Small intestine (tissue), 7 donors: ENCODE results near the gene TLCD3A. TPM values are rescaled to one million over a fixed set of nuclear protein-coding genes. Genes with fewer than 3 reads are reported as not detected.
A peak's percentile ranks its signal among the peaks of the same experiment; 100 is the strongest.
"Not testable (repeated sequence)": the region's sequence is repeated elsewhere in the genome, so short reads cannot be mapped to it uniquely, and the experiment has no call there.

Experiments used
- DNase-seq, 2 donors: peaks; one replicate each; pipeline versions ENCODE4 v3.0.0 to v3.0.0-alpha.2; 2013
- FAIRE-seq: peaks from 2 replicates; lab custom pipeline; 2012; peaks lifted over from hg19 to GRCh38; lab: Jason Lieb, UNC
- H3K27ac ChIP-seq, 3 donors: one replicate each; pipeline ENCODE4 v1.5.1; 2013; ENCODE audit warnings: low read length in 2 of 3, mild to moderate bottlenecking in 2 of 3, control low read depth in 1 of 3, inconsistent platforms in 1 of 3, low read depth in 1 of 3, moderate library complexity in 1 of 3
- H3K27me3 ChIP-seq, 3 donors: one replicate each; pipeline ENCODE4 v1.6.1; 2013; ENCODE audit warnings: low read length in 3 of 3, inconsistent platforms in 1 of 3; ENCODE audit not compliant: control insufficient read depth in 3 of 3, insufficient read depth in 3 of 3
- H3K36me3 ChIP-seq, 3 donors: one replicate each; pipeline ENCODE4 v1.6.1; 2013; ENCODE audit warnings: low read length in 3 of 3, inconsistent platforms in 1 of 3, low read depth in 1 of 3, mild to moderate bottlenecking in 1 of 3, moderate library complexity in 1 of 3; ENCODE audit not compliant: control insufficient read depth in 3 of 3, insufficient read depth in 2 of 3
- H3K4me1 ChIP-seq, 3 donors: one replicate each; pipeline ENCODE4 v1.6.1; 2013; ENCODE audit warnings: low read length in 2 of 3, inconsistent platforms in 1 of 3, low read depth in 1 of 3, mild to moderate bottlenecking in 1 of 3, moderate library complexity in 1 of 3; ENCODE audit not compliant: control insufficient read depth in 3 of 3, insufficient read depth in 2 of 3
- H3K4me3 ChIP-seq, 3 donors: one replicate each; pipeline ENCODE4 v1.5.1; 2013; ENCODE audit warnings: low read length in 3 of 3, control low read depth in 1 of 3, inconsistent platforms in 1 of 3, low read depth in 1 of 3, mild to moderate bottlenecking in 1 of 3, moderate library complexity in 1 of 3
- H3K9me3 ChIP-seq, 2 donors: one replicate each; pipeline ENCODE4 v1.6.1; 2013; ENCODE audit warnings: low read depth in 1 of 2, low read length in 1 of 2; ENCODE audit not compliant: control insufficient read depth in 2 of 2, insufficient read depth in 1 of 2
- WGBS, 3 donors: extraction: QIAGEN DNeasy Blood & Tissue Kit; methylation state at CpG; one replicate each; pipeline ENCODE4 v1.1.7; 2013; 5-methylcytosine and 5-hydroxymethylcytosine counted together
- polyA plus RNA-seq, 4 donors: library from polyadenylated mRNA; stranded (reverse) in 3 of 4; unstranded in 1 of 4; fragments of 200-250 nt in 3 of 4; fragments of 120-200 nt in 1 of 4; gene quantifications; one replicate each; pipeline versions ENCODE4 v1.2.1 to v1.2.3, GENCODE V29; 2013
- donor health status: healthy with polysubstance abuse.
- donor health status: control.
- donor health status: control.
- donor health status: Bipolar disorder and iron deficiency.
- donor health status: healthy.

TLCD3A gene
- polyA plus RNA-seq, 4 donors, result 5.6 to 25.7 (median 11.8) TPM

DNA sequence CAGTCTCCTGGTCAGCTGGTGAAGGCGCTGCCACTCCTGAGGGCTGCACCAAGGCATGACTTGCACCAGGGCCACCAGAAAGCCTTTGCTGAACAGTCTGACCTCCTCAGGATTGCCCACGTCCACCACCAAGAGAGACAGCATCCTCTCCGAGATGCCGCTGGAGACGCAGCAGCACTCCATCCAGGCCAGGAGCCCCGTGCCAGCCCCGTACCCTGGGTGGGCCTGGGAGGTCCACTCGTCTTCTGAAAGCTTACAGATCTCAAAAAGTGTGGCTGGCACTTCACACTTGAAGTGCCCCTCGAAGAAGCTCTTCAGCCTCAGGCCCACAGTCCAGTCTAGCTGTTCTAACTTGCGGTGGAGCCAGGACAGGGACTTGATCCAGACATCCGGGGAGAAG is 13.0 kb downstream of the TLCD3A start:
- Histone ChIP-seq H3K27ac (no peak overlapping the region), H3K27me3 (no peaks in the 10 kb centered on the region), H3K4me3 (no peak overlapping the region), H3K9me3 (peaks cover 0 to 5% of the 10 kb centered on the region in 2 donors), H3K36me3 (peaks cover 2 to 76% (median 19%) of the 10 kb centered on the region in 3 donors), H3K4me1 (peaks cover 0 to 1% (median 0%) of the 10 kb centered on the region in 3 donors)
- FAIRE-seq (no peak), DNase-seq (no peak)
- WGBS, 3 donors, result 93 to 97% (median 96%) methylated on average over 11 of the region's 11 CpGs

- WGBS, 3 donors, result 70 to 92% (median 71%) methylated on average over 9 of the region's 9 CpGs
- no peak for FAIRE-seq
- H3K9me3 ChIP-seq, result peaks cover 0 to 5% of the 10 kb centered on the region in 2 donors
These were observed 13.8 kb downstream of the TLCD3A start for GRCh38 chr17:746181-746580.

GRCh38 chr17:746783-747629 is 14.6 kb downstream of the TLCD3A start:
- Histone ChIP-seq H3K9me3 (peaks cover 0 to 5% of the 10 kb centered on the region in 2 donors), H3K4me1 (peaks cover 0 to 12% (median 2%) of the 10 kb centered on the region in 3 donors), H3K4me3 (no peak overlapping the region), H3K36me3 (peaks cover 2 to 65% (median 19%) of the 10 kb centered on the region in 3 donors), H3K27me3 (no peaks in the 10 kb centered on the region), H3K27ac (no peak overlapping the region)
- DNase-seq (no peak), FAIRE-seq (no peak)
- 91 to 94% (median 93%) methylated on average over 35 to 38 of the region's 38 CpGs for WGBS, 3 donors

More at GRCh38 chr17:746181-746580, 13.8 kb downstream of the TLCD3A start:
- Histone ChIP-seq H3K27ac (peak overlapping the region in 1 of 3 donors; percentile 4), H3K4me3 (no peak overlapping the region), H3K4me1 (peaks cover 0 to 9% (median 1%) of the 10 kb centered on the region in 3 donors), H3K27me3 (no peaks in the 10 kb centered on the region), H3K36me3 (peaks cover 2 to 74% (median 19%) of the 10 kb centered on the region in 3 donors)
- peak in 1 of 2 donors; percentile 55 for DNase-seq

DNA sequence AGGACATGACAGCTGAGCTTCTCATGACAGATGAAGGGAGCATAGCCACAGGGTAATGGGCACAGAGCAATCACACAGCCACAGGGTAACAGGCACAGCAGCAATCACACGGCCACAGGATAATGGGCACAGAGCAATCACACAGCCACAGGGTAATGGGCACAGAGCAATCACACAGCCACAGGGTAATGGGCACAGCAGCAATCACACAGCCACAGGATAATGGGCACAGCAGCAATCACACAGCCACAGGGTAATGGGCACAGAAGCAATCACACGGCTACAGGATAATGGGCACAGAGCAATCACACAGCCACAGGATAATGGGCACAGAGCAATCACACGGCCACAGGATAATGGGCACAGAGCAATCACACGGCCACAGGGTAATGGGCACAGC is 16.2 kb downstream of the TLCD3A start:
- H3K27ac ChIP-seq, DNase-seq, FAIRE-seq, H3K27me3 ChIP-seq, H3K4me3 ChIP-seq, H3K9me3 ChIP-seq: not testable (repeated sequence)
- H3K36me3 ChIP-seq, result peaks cover 2 to 53% (median 16%) of the 10 kb centered on the region in 3 donors
- H3K4me1 ChIP-seq, result peaks cover 0 to 17% (median 2%) of the 10 kb centered on the region in 3 donors
- WGBS, 3 donors, result 96 to 98% (median 98%) methylated on average over 4 of the region's 4 CpGs

DNA sequence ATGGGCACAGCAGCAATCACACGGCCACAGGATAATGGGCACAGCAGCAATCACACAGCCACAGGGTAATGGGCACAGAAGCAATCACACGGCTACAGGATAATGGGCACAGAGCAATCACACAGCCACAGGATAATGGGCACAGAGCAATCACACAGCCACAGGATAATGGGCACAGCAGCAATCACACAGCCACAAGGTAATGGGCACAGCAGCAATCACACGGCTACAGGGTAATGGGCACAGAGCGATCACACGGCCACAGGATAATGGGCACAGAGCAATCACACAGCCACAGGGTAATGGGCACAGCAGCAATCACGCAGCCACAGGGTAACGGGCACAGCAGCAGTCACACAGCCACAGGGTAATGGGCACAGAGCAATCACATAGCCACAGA is 17.0 kb downstream of the TLCD3A start:
- Histone ChIP-seq H3K4me1 (peaks cover 0 to 17% (median 2%) of the 10 kb centered on the region in 3 donors), H3K36me3 (peaks cover 2 to 47% (median 16%) of the 10 kb centered on the region in 3 donors)
- H3K9me3 ChIP-seq, H3K4me3 ChIP-seq, H3K27ac ChIP-seq, DNase-seq, H3K27me3 ChIP-seq, FAIRE-seq: not testable (repeated sequence)
- WGBS, 3 donors, result 76 to 86% (median 83%) methylated on average over 7 of the region's 7 CpGs

- no peak for FAIRE-seq
- DNase-seq, result no peak
- Histone ChIP-seq H3K9me3 (peaks cover 0 to 5% of the 10 kb centered on the region in 2 donors), H3K27me3 (no peaks in the 10 kb centered on the region), H3K4me1 (peaks cover 0 to 17% (median 2%) of the 10 kb centered on the region in 3 donors), H3K27ac (no peak overlapping the region), H3K4me3 (peak overlapping the region in 1 of 3 donors; percentile 83), H3K36me3 (peaks cover 2 to 37% (median 16%) of the 10 kb centered on the region in 3 donors)
- 43 to 68% (median 61%) methylated on average over 8 of the region's 8 CpGs for WGBS, 3 donors
These were observed 18.1 kb downstream of the TLCD3A start for GRCh38 chr17:750431-751037.

- H3K4me3 ChIP-seq, result peak overlapping the region; percentile 78 to 83 (median 78)
- H3K36me3 ChIP-seq, result peaks cover 2 to 33% (median 8%) of the 10 kb centered on the region in 3 donors
- 0 to 2% (median 1%) methylated on average over 46 to 49 of the region's 49 CpGs for WGBS, 3 donors
- peaks cover 0 to 17% (median 2%) of the 10 kb centered on the region in 3 donors for H3K4me1 ChIP-seq
- peak overlapping the region in 1 of 3 donors; percentile 62 for H3K27ac ChIP-seq
- no peaks in the 10 kb centered on the region for H3K27me3 ChIP-seq
- DNase-seq, result peak; percentile 42 to 77
- H3K9me3 ChIP-seq, result peaks cover 0 to 5% of the 10 kb centered on the region in 2 donors
- FAIRE-seq, result no peak
These were observed 19.0 kb downstream of the TLCD3A start for GRCh38 chr17:751269-752001.
